HCT116 (cell line): ENCODE measurements around the gene TEKT4. TPM values are rescaled to one million over a fixed set of nuclear protein-coding genes. Genes with fewer than 3 reads are reported as not detected.

Experiments used
- ATAC-seq: fragments of 200-7000 bp; cut with Tn5 transposase; 2 replicates; pipeline ENCODE4 v1.9.1; 2020; ENCODE audit warnings: mild to moderate bottlenecking, moderate library complexity
- BruUV-seq: library from RNA; stranded (reverse); fragments of 400-500 nt; replicated peaks from 2 replicates; lab custom pipeline; 2021; lab: Mats Ljungman, UMichigan
- CTCF ChIA-PET: fragments of 300-600 bp; sonication (Branson Sonifier 250); formaldehyde crosslinking; loops from one replicate; lab custom pipeline; 2021; ENCODE audit warnings: antibody characterized with exemption; lab: Charles Lee
- POLR2A ChIA-PET: fragments of 300-600, 350-600 bp; sonication (Branson Sonifier 250); formaldehyde crosslinking; loops from one replicate; lab custom pipeline; 2021; ENCODE audit warnings: antibody characterized with exemption; lab: Charles Lee
- RAD21 ChIA-PET, 2 experiments: fragments of 300-600 bp; sonication (Branson Sonifier 250); formaldehyde crosslinking; loops; one replicate each; lab custom pipeline; 2023; ENCODE audit warnings: low total read pairs in 2 of 2; ENCODE audit not compliant: uncharacterized antibody in 2 of 2, unreplicated experiment in 2 of 2, low non-redundant PET in 1 of 2; lab: Charles Lee
- DNase-seq: peaks from one replicate; pipeline ENCODE4 v3.0.0-alpha.2; 2010; ENCODE audit warnings: low read depth, low spot score
- H2AFZ ChIP-seq: fragments of 200-600 bp; shearing (Covaris generic), sonication (generic); 2 replicates; pipeline ENCODE4 v1.6.1; 2017; ENCODE audit warnings: low read depth, mixed run types, mixed read lengths, antibody characterized with exemption, low read length; ENCODE audit not compliant: poor library complexity, severe bottlenecking
- H3K27ac ChIP-seq: 2 replicates; pipeline ENCODE4 v1.5.1; 2012; ENCODE audit warnings: low read depth, low read length
- H3K27me3 ChIP-seq: fragments of 200-600 bp; sonication (generic); 2 replicates; pipeline ENCODE4 v1.6.1; 2016; ENCODE audit warnings: mixed run types, low read length, mixed read lengths; ENCODE audit not compliant: insufficient read depth
- H3K36me3 ChIP-seq, 2 experiments: fragments of 200-500 bp in 1 of 2; fragments of 200-600 bp in 1 of 2; sonication (Bioruptor generic) in 1 of 2; sonication (generic) in 1 of 2; 2 replicates each; pipeline versions ENCODE4 v1.5.1 to v1.6.1; 2014 to 2016; ENCODE audit warnings: low read length in 2 of 2, inconsistent platforms in 1 of 2, mixed read lengths in 1 of 2, mixed run types in 1 of 2; ENCODE audit not compliant: insufficient read depth in 2 of 2, control insufficient read depth in 1 of 2
- H3K4me1 ChIP-seq, 2 experiments: fragments of 200-600 bp in 1 of 2; sonication (generic) in 1 of 2; 2 replicates each; pipeline versions ENCODE4 v1.5.1 to v1.6.1; 2012 to 2017; ENCODE audit warnings: low read length in 2 of 2, inconsistent platforms in 1 of 2, mild to moderate bottlenecking in 1 of 2, mixed read lengths in 1 of 2, mixed run types in 1 of 2, moderate library complexity in 1 of 2; ENCODE audit not compliant: insufficient read depth in 2 of 2, control insufficient read depth in 1 of 2
- H3K4me2 ChIP-seq: fragments of 200-600 bp; sonication (generic); 2 replicates; pipeline ENCODE4 v1.6.1; 2017; ENCODE audit warnings: mixed run types, low read length, mixed read lengths
- H3K4me3 ChIP-seq, 2 experiments: fragments of 200-600 bp in 1 of 2; sonication (generic) in 1 of 2; replicated peaks in 1 of 2; 2 replicates each; pipeline ENCODE4 v1.5.1; 2011 to 2016; ENCODE audit warnings: low read length in 2 of 2, control low read depth in 1 of 2, low read depth in 1 of 2, mild to moderate bottlenecking in 1 of 2, mixed read lengths in 1 of 2, mixed run types in 1 of 2
- H3K79me2 ChIP-seq: fragments of 200-600 bp; sonication (generic); 2 replicates; pipeline ENCODE4 v1.6.1; 2017; ENCODE audit warnings: mild to moderate bottlenecking, mixed run types, low read length, moderate library complexity, mixed read lengths; ENCODE audit not compliant: insufficient read depth
- H3K9ac ChIP-seq: fragments of 200-600 bp; sonication (generic); 2 replicates; pipeline ENCODE4 v1.6.1; 2016; ENCODE audit warnings: low read length, mixed read lengths
- H3K9me2 ChIP-seq: fragments of 200-600 bp; sonication (generic), shearing (Covaris generic); 2 replicates; pipeline ENCODE4 v1.6.1; 2017; ENCODE audit warnings: mixed run types, mild to moderate bottlenecking, moderate library complexity; ENCODE audit not compliant: insufficient read depth
- H3K9me3 ChIP-seq, 2 experiments: fragments of 200-500 bp in 1 of 2; fragments of 200-600 bp in 1 of 2; sonication (Bioruptor generic) in 1 of 2; sonication (generic) in 1 of 2; 2 replicates each; pipeline ENCODE4 v1.6.1; 2014 to 2017; ENCODE audit warnings: low read length in 2 of 2, mixed read lengths in 2 of 2, inconsistent platforms in 1 of 2, low read depth in 1 of 2, mild to moderate bottlenecking in 1 of 2, mixed run types in 1 of 2, moderate library complexity in 1 of 2; ENCODE audit not compliant: control insufficient read depth in 1 of 2, insufficient read depth in 1 of 2
- H4K20me1 ChIP-seq: fragments of 200-600 bp; sonication (generic), shearing (Covaris generic); 2 replicates; pipeline ENCODE4 v1.6.1; 2017; ENCODE audit warnings: mixed run types, mild to moderate bottlenecking, moderate library complexity; ENCODE audit not compliant: insufficient read depth
- CEBPB ChIP-seq: IDR thresholded peaks from 2 replicates; pipeline ENCODE4 v1.6.1; 2012; ENCODE audit warnings: low read depth
- EZH2phosphoT487 ChIP-seq: fragments of 200-600 bp; IDR thresholded peaks from 2 replicates; pipeline ENCODE4 v1.6.1; 2018; ENCODE audit warnings: antibody characterized with exemption, borderline replicate concordance
- JUND ChIP-seq: IDR thresholded peaks from 2 replicates; pipeline ENCODE4 v1.6.1; 2012
- POLR2AphosphoS5 ChIP-seq: IDR thresholded peaks from 2 replicates; pipeline ENCODE4 v1.6.1; 2011; ENCODE audit warnings: mild to moderate bottlenecking, low read depth, low read length, moderate library complexity
- RAD21 ChIP-seq: IDR thresholded peaks from 2 replicates; pipeline ENCODE4 v1.6.1; 2012; ENCODE audit warnings: low read depth, mild to moderate bottlenecking
- REST ChIP-seq: IDR thresholded peaks from 2 replicates; pipeline ENCODE4 v1.6.1; 2012; ENCODE audit warnings: low read depth
- SRF ChIP-seq: IDR thresholded peaks from 2 replicates; pipeline ENCODE4 v1.6.1; 2012; ENCODE audit warnings: low read depth
- YY1 ChIP-seq: IDR thresholded peaks from 2 replicates; pipeline ENCODE4 v1.6.1; 2011; ENCODE audit warnings: low read length, low read depth, moderate library complexity, mild to moderate bottlenecking; ENCODE audit not compliant: insufficient replicate concordance; ENCODE audit errors: extremely low read depth
- ZBTB33 ChIP-seq: IDR thresholded peaks from 2 replicates; pipeline ENCODE4 v1.6.1; 2011; ENCODE audit warnings: mild to moderate bottlenecking, low read length, moderate library complexity; ENCODE audit not compliant: insufficient replicate concordance; ENCODE audit errors: extremely low read depth
- ZNF274 ChIP-seq: fragments of 200-500 bp; sonication (Bioruptor generic); IDR thresholded peaks from 2 replicates; pipeline ENCODE4 v1.6.1; 2014; ENCODE audit warnings: mild to moderate bottlenecking, low read depth, low read length, inconsistent platforms
- intact Hi-C: fragments of 100-400 bp; cut with micrococcal nuclease; formaldehyde crosslinking; loops from 2 replicates; pipeline ENCODE4 v1.10.0; 2022
- total RNA-seq: library from RNA; stranded (reverse); gene quantifications from one replicate; pipeline ENCODE4 v1.2.1, GENCODE V29; 2021; ENCODE audit not compliant: unreplicated experiment
- TF ChIP-seq, protein P1 (sequence below): IDR thresholded peaks from 2 replicates; pipeline ENCODE4 v1.6.1; 2012
- TF ChIP-seq, protein P2 (sequence below): IDR thresholded peaks from 2 replicates; pipeline ENCODE4 v1.6.1; 2012

TEKT4 gene
- total RNA-seq, 1 experiment from 2014 or later: not detected

- TF ChIP-seq CEBPB (no peak), POLR2AphosphoS5 (no peak), YY1 (no peak), EZH2phosphoT487 (no peak), SRF (no peak), REST (no peak)
- TF ChIP-seq, protein P1, sequence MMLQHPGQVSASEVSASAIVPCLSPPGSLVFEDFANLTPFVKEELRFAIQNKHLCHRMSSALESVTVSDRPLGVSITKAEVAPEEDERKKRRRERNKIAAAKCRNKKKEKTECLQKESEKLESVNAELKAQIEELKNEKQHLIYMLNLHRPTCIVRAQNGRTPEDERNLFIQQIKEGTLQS: no peak
- TF ChIP-seq, protein P2, sequence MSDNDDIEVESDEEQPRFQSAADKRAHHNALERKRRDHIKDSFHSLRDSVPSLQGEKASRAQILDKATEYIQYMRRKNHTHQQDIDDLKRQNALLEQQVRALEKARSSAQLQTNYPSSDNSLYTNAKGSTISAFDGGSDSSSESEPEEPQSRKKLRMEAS: no peak
These were observed 923 bp downstream of the TEKT4 start (continued) for GRCh38 chr2:94872088-94872618.

DNA sequence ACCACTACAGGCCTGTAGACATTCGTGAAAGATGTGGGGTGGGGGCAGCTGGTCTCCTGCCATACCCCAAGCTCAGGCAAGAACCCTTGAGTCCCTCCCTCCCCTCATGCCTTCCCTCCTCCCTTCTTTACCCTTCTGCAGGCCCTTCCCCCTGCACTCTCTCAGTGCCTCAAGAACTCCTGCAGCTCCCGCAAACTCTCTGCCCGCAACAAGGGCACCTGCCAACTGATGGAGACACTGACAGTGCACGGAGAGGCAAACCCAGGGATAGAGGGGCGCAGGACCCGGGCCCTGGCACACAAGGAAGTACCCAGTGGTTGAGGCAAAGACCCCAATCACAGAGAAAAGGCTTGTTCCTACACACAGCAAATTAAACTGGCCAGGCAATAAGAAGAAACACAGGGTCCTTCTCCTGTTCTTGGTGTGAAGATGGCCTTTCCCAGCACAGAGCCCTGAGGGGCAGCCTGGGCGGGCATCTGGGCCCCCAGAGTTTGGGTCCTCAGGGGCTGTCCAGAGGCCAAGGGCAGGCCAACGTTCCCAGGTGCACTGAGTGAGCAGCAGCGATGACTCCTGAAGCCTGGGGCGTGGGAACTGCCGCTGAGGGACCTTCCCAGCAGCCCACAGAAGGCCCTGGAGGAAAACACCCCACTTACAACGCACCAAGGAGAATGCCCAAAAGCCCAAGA lies 1.6 kb downstream of the TEKT4 start:
- RAD21 ChIA-PET: no interaction called here
- POLR2A ChIA-PET: no interaction called here
- H3K4me1 ChIP-seq: no peaks in the 10 kb centered on the region
- no peak overlapping the region for H3K4me3 ChIP-seq
- H4K20me1 ChIP-seq: no peaks in the 10 kb centered on the region
- BruUV-seq: no TSS peak
- H3K27ac ChIP-seq: no peak overlapping the region
- H2AFZ ChIP-seq: no peak overlapping the region
- no peaks in the 10 kb centered on the region for H3K36me3 ChIP-seq
- intact Hi-C loops: loop anchor here (10.0 kb wide), 1 partner anchor 82 kb away; no protein-coding TSS in a partner anchor
- peaks cover 5% of the 10 kb centered on the region for H3K27me3 ChIP-seq
- CTCF ChIA-PET: interaction anchor here (0.8 to 1.7 kb wide), 3 partner anchors 84 to 243 kb away, joined by 3 to 7 read pairs (median 5); no protein-coding TSS in a partner anchor
- no peak overlapping the region for H3K9ac ChIP-seq
- H3K9me3 ChIP-seq: no peaks in the 10 kb centered on the region
- no peak for ATAC-seq
- H3K4me2 ChIP-seq: no peak overlapping the region
- no peaks in the 10 kb centered on the region for H3K9me2 ChIP-seq
- no peak for DNase-seq
- H3K79me2 ChIP-seq: no peaks in the 10 kb centered on the region
- TF ChIP-seq REST (no peak), POLR2AphosphoS5 (no peak), ZBTB33 (no peak), JUND (no peak), ZNF274 (no peak), RAD21 (no peak)
- TF ChIP-seq, protein P2: no peak
- TF ChIP-seq, protein P1: no peak
